Muscle layer of duodenum (tissue), 2 donors: ENCODE results near the gene ARRDC3.
"Not testable (repeated sequence)": the region's sequence is repeated elsewhere in the genome, so short reads cannot be mapped to it uniquely, and the experiment has no call there.

Experiments used
- H3K27ac ChIP-seq: one replicate; pipeline ENCODE4 v1.7.0; 2013; ENCODE audit warnings: mild to moderate bottlenecking, low read length
- H3K27me3 ChIP-seq: one replicate; pipeline ENCODE4 v1.7.0; 2013; ENCODE audit warnings: low read depth, mild to moderate bottlenecking, control low read depth, low read length
- H3K36me3 ChIP-seq, 2 donors: one replicate each; pipeline ENCODE4 v1.7.0; 2013; ENCODE audit warnings: low read length in 2 of 2, control low read depth in 1 of 2, mild to moderate bottlenecking in 1 of 2; ENCODE audit not compliant: insufficient read depth in 2 of 2, control insufficient read depth in 1 of 2
- H3K4me1 ChIP-seq, 2 donors: one replicate each; pipeline ENCODE4 v1.7.0; 2013; ENCODE audit warnings: low read length in 2 of 2, mild to moderate bottlenecking in 2 of 2, control low read depth in 1 of 2, moderate library complexity in 1 of 2; ENCODE audit not compliant: insufficient read depth in 2 of 2, control insufficient read depth in 1 of 2
- H3K4me3 ChIP-seq, 2 donors: one replicate each; pipeline ENCODE4 v1.7.0; 2013; ENCODE audit warnings: low read length in 2 of 2, low read depth in 1 of 2, mild to moderate bottlenecking in 1 of 2
- H3K9me3 ChIP-seq, 2 donors: one replicate each; pipeline ENCODE4 v1.7.0; 2013; ENCODE audit warnings: low read length in 2 of 2, control low read depth in 1 of 2, mild to moderate bottlenecking in 1 of 2; ENCODE audit not compliant: control insufficient read depth in 1 of 2
- donor health status: healthy.

Gene ARRDC3

DNA sequence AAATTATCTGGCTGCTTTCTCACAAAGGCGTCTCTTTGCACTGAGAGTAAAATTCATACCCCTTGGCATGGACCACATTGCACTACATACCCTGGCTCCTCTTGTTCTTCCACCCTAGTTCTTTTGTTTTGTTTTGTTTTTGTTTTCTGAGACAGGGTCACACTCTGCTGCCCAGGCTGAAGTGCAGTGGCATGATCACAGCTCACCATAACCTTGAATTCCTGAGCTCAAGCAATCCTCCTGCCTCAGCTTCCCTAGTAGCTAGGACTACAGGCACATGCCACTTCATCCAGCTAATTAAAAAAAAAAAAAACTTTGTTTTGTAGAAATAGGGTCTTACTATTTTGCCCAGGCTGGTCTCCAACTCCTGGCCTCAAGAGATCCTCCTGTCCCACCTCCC, 51.4 kb downstream of the ARRDC3 start:
- Histone ChIP-seq H3K4me1 (peaks cover 0 to 9% of the 10 kb centered on the region in 2 donors), H3K4me3 (no peak overlapping the region), H3K27ac (no peak overlapping the region), H3K27me3 (no peaks in the 10 kb centered on the region), H3K9me3 (no peaks in the 10 kb centered on the region), H3K36me3 (no peaks in the 10 kb centered on the region)

DNA sequence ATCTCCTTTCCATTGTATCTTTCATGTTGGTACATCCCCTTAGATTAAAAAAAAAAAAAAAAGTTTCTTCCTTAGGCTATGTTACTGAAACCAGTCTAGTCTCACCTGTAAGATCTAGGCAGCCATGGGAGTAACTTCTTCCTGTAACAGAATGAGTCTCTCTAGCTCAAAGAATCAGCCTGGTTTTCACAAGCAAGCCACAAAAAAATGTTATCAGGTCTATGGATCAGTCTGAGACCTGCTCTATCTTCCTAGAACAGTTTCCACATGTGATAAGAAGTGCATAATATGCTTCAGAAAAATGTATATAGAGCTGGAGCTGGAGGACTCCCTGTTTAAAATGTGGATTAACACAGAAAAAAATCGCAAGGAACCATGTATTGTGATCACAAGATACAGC, 53.8 kb downstream of the ARRDC3 start:
- Histone ChIP-seq H3K36me3 (no peaks in the 10 kb centered on the region), H3K27me3 (no peaks in the 10 kb centered on the region), H3K27ac (no peak overlapping the region), H3K4me1 (peaks cover 0 to 9% of the 10 kb centered on the region in 2 donors), H3K4me3 (no peak overlapping the region), H3K9me3 (no peaks in the 10 kb centered on the region)

GRCh38 chr5:91328743-91329142, 54.4 kb downstream of the ARRDC3 start:
- no peak overlapping the region for H3K4me3 ChIP-seq
- no peaks in the 10 kb centered on the region for H3K27me3 ChIP-seq
- H3K27ac ChIP-seq, result no peak overlapping the region
- peaks cover 0 to 9% of the 10 kb centered on the region in 2 donors for H3K4me1 ChIP-seq
- H3K36me3 ChIP-seq, result no peaks in the 10 kb centered on the region
- H3K9me3 ChIP-seq, result no peaks in the 10 kb centered on the region

- H3K27ac ChIP-seq, H3K4me1 ChIP-seq, H3K4me3 ChIP-seq, H3K27me3 ChIP-seq, H3K36me3 ChIP-seq, H3K9me3 ChIP-seq: not testable (repeated sequence)
Measured at GRCh38 chr5:91322981-91323380, 60.1 kb downstream of the ARRDC3 start.

- Histone ChIP-seq H3K27ac (no peak overlapping the region), H3K4me1 (peaks cover 0 to 7% of the 10 kb centered on the region in 2 donors), H3K9me3 (no peaks in the 10 kb centered on the region), H3K27me3 (no peaks in the 10 kb centered on the region), H3K36me3 (no peaks in the 10 kb centered on the region), H3K4me3 (no peak overlapping the region)
Measured at GRCh38 chr5:91319667-91320066, 63.5 kb downstream of the ARRDC3 start.

DNA sequence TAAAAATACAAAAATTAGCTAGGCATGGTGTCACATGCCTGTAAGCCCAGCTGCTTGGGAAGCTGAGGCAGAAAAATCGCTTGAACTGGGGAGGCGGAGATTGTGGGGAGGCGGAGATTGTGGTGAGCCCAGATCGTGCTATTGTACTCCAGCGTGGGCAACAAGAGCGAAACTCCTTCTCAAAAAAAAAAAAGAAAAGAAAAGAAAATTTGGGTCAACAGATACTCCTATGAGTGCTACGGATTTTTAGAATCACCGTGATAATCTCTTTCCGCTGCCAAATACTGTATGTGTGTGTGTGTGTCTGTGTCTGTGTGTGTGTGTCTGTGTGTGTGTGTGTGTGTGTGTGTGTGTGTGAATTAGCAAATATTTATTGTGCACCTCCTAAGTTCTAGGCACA, 64.4 kb downstream of the ARRDC3 start:
- Histone ChIP-seq H3K4me1 (peaks cover 0 to 10% of the 10 kb centered on the region in 2 donors), H3K4me3 (no peak overlapping the region), H3K36me3 (no peaks in the 10 kb centered on the region), H3K9me3 (no peaks in the 10 kb centered on the region), H3K27me3 (no peaks in the 10 kb centered on the region), H3K27ac (no peak overlapping the region)
